Muscle of leg (tissue), 11 donors: ENCODE results near the gene ODAD3. TPM values are rescaled to one million over a fixed set of nuclear protein-coding genes. Genes with fewer than 3 reads are reported as not detected.
"Not testable (repeated sequence)": the region's sequence is repeated elsewhere in the genome, so short reads cannot be mapped to it uniquely, and the experiment has no call there.

Experiments
- DNase-seq: peaks from one replicate; pipeline ENCODE4 v3.0.0; 2013
- H3K27ac ChIP-seq: one replicate; pipeline ENCODE4 v1.5.1; 2013; ENCODE audit warnings: mild to moderate bottlenecking, low read length, control low read depth
- H3K27me3 ChIP-seq: one replicate; pipeline ENCODE4 v1.6.1; 2013; ENCODE audit warnings: low read length; ENCODE audit not compliant: control insufficient read depth, insufficient read depth
- H3K36me3 ChIP-seq: one replicate; pipeline ENCODE4 v1.6.1; 2013; ENCODE audit warnings: low read length; ENCODE audit not compliant: control insufficient read depth, insufficient read depth
- H3K4me1 ChIP-seq: one replicate; pipeline ENCODE4 v1.6.1; 2013; ENCODE audit warnings: low read length; ENCODE audit not compliant: control insufficient read depth, insufficient read depth
- H3K4me3 ChIP-seq: one replicate; pipeline ENCODE4 v1.5.1; 2013; ENCODE audit warnings: low read length, control low read depth
- H3K9me3 ChIP-seq: replicated peaks from 2 replicates; pipeline ENCODE4 v1.6.1; 2013; ENCODE audit warnings: low read depth, low read length; ENCODE audit not compliant: control insufficient read depth
- WGBS: methylation state at CpG from one replicate; pipeline ENCODE4 v1.1.5; 2013; ENCODE audit warnings: missing lambda C conversion rate; ENCODE audit not compliant: insufficient coverage; 5-methylcytosine and 5-hydroxymethylcytosine counted together
- polyA plus RNA-seq, 8 donors: library from polyadenylated mRNA; unstranded; fragments of 120-200 nt; gene quantifications; one replicate each; pipeline versions ENCODE4 v1.2.1 to v1.2.3, GENCODE V29; 2013; ENCODE audit warnings: inconsistent platforms in 1 of 8, low replicate concordance in 1 of 8; ENCODE audit not compliant: insufficient read length in 8 of 8, insufficient read depth in 1 of 8
- total RNA-seq: library from RNA; stranded (reverse); fragments of 120-200 nt; gene quantifications from one replicate; pipeline ENCODE4 v1.2.4, GENCODE V29; 2013

ODAD3 gene
- total and polyA plus RNA-seq, 9 donors, result 0.11 to 0.49 (median 0.22) TPM

- no peaks in the 10 kb centered on the region for H3K36me3 ChIP-seq
- no peak for DNase-seq
- peaks cover 64% of the 10 kb centered on the region for H3K27me3 ChIP-seq
- no peaks in the 10 kb centered on the region for H3K9me3 ChIP-seq
- 57% methylated on average over 8 of the region's 19 CpGs for WGBS
- no peak overlapping the region for H3K4me3 ChIP-seq
- peaks cover 25% of the 10 kb centered on the region for H3K4me1 ChIP-seq
- no peak overlapping the region for H3K27ac ChIP-seq
Measured at GRCh38 chr19:11478167-11479089, 43.5 kb upstream of the ODAD3 start.

- Histone ChIP-seq H3K27ac (no peak overlapping the region), H3K27me3 (peaks cover 40% of the 10 kb centered on the region), H3K36me3 (no peaks in the 10 kb centered on the region), H3K9me3 (no peaks in the 10 kb centered on the region), H3K4me1 (peaks cover 9% of the 10 kb centered on the region), H3K4me3 (no peak overlapping the region)
- no peak for DNase-seq
- WGBS, result 46% methylated on average over 2 of the region's 8 CpGs
Measured at GRCh38 chr19:11475861-11476260, 40.9 kb upstream of the ODAD3 start.

- not testable (repeated sequence) for H3K27ac ChIP-seq, H3K9me3 ChIP-seq, DNase-seq, H3K4me3 ChIP-seq, H3K4me1 ChIP-seq, H3K36me3 ChIP-seq
- H3K27me3 ChIP-seq, result peaks cover 35% of the 10 kb centered on the region
- WGBS, result 100% methylated on average over 1 of the region's 3 CpGs
Measured at GRCh38 chr19:11475343-11475742, 40.4 kb upstream of the ODAD3 start.

GRCh38 chr19:11473725-11474124 is 38.8 kb upstream of the ODAD3 start:
- H3K27me3 ChIP-seq, result peaks cover 20% of the 10 kb centered on the region
- no peaks in the 10 kb centered on the region for H3K36me3 ChIP-seq
- H3K27ac ChIP-seq, result no peak overlapping the region
- no CpG with 5 or more reads among the region's 4 CpGs for WGBS
- H3K4me3 ChIP-seq, result no peak overlapping the region
- H3K4me1 ChIP-seq, result no peaks in the 10 kb centered on the region
- no peak for DNase-seq
- no peaks in the 10 kb centered on the region for H3K9me3 ChIP-seq

- not testable (repeated sequence) for H3K9me3 ChIP-seq, H3K36me3 ChIP-seq, H3K27me3 ChIP-seq, H3K27ac ChIP-seq, H3K4me1 ChIP-seq, DNase-seq, H3K4me3 ChIP-seq
- WGBS, result 30% methylated on average over 2 of the region's 8 CpGs
Measured at GRCh38 chr19:11468266-11468845, 33.4 kb upstream of the ODAD3 start.

- no peak overlapping the region for H3K27ac ChIP-seq
- WGBS, result 13% methylated on average over 4 of the region's 8 CpGs
- H3K36me3 ChIP-seq, result no peaks in the 10 kb centered on the region
- H3K9me3 ChIP-seq, result no peaks in the 10 kb centered on the region
- H3K4me1 ChIP-seq, result no peaks in the 10 kb centered on the region
- no peak overlapping the region for H3K4me3 ChIP-seq
- no peak for DNase-seq
- no peaks in the 10 kb centered on the region for H3K27me3 ChIP-seq
Measured at GRCh38 chr19:11465600-11465999, 30.7 kb upstream of the ODAD3 start.

- Histone ChIP-seq H3K4me1 (no peaks in the 10 kb centered on the region), H3K27me3 (no peaks in the 10 kb centered on the region), H3K27ac (no peak overlapping the region), H3K36me3 (no peaks in the 10 kb centered on the region), H3K9me3 (no peaks in the 10 kb centered on the region), H3K4me3 (no peak overlapping the region)
- WGBS, result 81% methylated on average over 10 of the region's 11 CpGs
- no peak for DNase-seq
Measured at GRCh38 chr19:11464333-11465265, 29.7 kb upstream of the ODAD3 start.

GRCh38 chr19:11463391-11463790 is 28.5 kb upstream of the ODAD3 start:
- no peak for DNase-seq
- Histone ChIP-seq H3K27me3 (peaks cover 1% of the 10 kb centered on the region), H3K36me3 (no peaks in the 10 kb centered on the region), H3K9me3 (no peaks in the 10 kb centered on the region), H3K4me1 (no peaks in the 10 kb centered on the region), H3K4me3 (no peak overlapping the region), H3K27ac (no peak overlapping the region)
- 60% methylated on average over 8 of the region's 12 CpGs for WGBS

- no peak overlapping the region for H3K4me3 ChIP-seq
- WGBS, result 83% methylated on average over 1 of the region's 2 CpGs
- H3K4me1 ChIP-seq, result no peaks in the 10 kb centered on the region
- H3K9me3 ChIP-seq, result no peaks in the 10 kb centered on the region
- no peaks in the 10 kb centered on the region for H3K36me3 ChIP-seq
- H3K27ac ChIP-seq, result no peak overlapping the region
- no peak for DNase-seq
- H3K27me3 ChIP-seq, result peaks cover 2% of the 10 kb centered on the region
Measured at GRCh38 chr19:11461453-11461852, 26.5 kb upstream of the ODAD3 start.

- no peak for DNase-seq
Measured at GRCh38 chr19:11460207-11460606, 25.3 kb upstream of the ODAD3 start.

More at GRCh38 chr19:11460207-11460606, 25.3 kb upstream of the ODAD3 start:
- 59% methylated on average over 4 of the region's 4 CpGs for WGBS
- Histone ChIP-seq H3K36me3 (no peaks in the 10 kb centered on the region), H3K4me3 (no peak overlapping the region), H3K27me3 (peaks cover 2% of the 10 kb centered on the region), H3K4me1 (no peaks in the 10 kb centered on the region), H3K27ac (no peak overlapping the region), H3K9me3 (no peaks in the 10 kb centered on the region)
